IPS-NIHi11 (cell line): ENCODE data around the gene MED26.
"Not testable (repeated sequence)": the region's sequence is repeated elsewhere in the genome, so short reads cannot be mapped to it uniquely, and the experiment has no call there.

Experiments used
- DNase-seq: peaks from one replicate; pipeline ENCODE4 v3.0.0; 2012; ENCODE audit warnings: mixed read lengths, low spot score

Gene MED26, protein sequence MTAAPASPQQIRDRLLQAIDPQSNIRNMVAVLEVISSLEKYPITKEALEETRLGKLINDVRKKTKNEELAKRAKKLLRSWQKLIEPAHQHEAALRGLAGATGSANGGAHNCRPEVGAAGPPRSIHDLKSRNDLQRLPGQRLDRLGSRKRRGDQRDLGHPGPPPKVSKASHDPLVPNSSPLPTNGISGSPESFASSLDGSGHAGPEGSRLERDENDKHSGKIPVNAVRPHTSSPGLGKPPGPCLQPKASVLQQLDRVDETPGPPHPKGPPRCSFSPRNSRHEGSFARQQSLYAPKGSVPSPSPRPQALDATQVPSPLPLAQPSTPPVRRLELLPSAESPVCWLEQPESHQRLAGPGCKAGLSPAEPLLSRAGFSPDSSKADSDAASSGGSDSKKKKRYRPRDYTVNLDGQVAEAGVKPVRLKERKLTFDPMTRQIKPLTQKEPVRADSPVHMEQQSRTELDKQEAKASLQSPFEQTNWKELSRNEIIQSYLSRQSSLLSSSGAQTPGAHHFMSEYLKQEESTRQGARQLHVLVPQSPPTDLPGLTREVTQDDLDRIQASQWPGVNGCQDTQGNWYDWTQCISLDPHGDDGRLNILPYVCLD

DNA sequence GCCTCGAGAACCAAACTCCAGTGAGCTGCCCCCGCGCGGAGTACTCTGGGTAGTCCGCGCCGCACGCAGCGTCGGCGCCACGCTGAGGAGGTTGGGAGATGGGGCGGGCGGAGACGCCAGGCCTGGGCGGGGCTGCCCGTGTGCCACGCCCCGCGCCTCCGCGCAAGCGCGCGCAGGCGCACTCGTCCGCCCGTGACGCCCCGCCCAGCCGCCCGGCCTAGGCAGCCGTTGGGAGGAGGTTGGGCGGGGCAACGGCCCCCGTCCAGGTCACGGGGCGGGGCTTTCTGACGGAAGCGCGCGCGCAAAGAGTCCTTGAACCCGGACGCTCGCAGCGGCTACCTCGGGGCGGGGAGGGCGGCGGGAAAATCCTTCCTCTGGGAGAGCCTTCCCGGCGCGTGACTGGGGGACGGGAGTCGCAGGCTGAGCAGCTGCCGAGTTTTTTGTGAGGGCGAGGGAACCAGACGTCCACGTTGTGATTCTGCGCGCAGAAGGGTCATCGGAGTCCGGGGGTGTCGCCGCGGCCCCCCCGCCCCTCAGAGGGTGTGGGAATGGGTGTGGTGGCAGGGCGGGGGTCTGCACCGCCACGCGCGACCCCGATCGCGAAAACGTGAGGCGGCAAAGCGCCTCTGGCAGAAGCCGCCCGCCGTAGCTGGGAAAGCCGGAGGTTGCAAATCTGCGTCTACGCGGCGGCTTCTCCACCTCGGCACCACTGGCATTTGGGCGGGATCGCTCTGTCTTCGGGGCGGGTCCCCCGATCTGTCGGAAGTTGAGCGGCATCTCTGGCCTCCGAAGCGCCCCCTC is at the start of gene MED26:
MED26 (minus strand) TSS at position 22 of the 801 bp plus-strand sequence. CDS start 261 bp downstream, outside the sequence.
- DNase-seq: peak; percentile 100

DNA sequence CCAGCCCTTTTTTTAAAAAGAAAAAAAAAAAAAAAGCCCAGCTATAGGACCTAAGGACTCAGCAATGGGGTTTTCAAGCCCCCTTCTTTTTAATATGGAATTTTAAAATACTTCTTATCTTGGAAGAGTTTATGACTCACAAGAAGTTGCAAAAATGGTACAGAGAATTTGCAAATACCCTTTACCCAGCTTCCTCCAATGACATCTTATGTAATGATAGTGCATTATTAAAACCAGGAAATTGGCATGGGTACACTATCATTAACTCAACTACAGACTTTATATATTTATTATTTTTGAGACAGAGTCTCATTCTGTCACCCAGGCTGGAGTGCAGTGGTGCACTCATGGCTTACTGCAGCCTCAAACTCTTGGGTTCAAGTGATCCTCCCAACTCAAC is 49.1 kb upstream of the MED26 start:
- DNase-seq: no peak

DNA sequence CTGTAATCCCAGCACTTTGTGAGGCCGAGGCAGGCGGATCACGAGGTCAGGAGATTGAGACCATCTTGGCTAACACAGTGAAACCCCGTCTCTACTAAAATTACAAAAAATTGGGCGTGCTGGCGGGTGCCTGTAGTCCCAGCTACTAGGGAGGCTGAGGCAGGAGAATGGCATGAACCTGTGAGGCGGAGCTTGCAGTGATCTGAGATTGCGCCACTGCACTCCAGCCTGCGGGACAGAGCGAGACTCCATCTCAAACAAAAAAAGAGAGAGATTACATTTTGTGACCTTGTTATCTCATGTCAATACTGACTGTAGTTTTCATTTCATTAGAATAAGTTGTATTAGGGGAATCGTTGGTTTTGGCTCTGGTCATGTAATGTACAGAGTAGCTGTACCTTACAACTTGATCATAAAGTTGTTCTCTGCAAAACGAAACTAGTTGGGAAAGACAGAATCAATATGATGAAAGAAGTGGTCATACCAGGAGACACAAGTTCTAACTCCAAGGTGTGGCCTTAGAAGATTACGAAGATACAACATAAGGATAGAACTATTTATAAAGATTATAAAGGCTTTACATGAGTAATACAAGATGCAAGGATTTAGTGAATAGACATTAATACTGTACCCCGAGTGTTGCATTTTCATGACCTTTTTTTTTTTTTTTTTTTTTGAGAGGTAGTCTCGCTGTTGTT is 48.2 kb upstream of the MED26 start:
- DNase-seq: no peak

DNA sequence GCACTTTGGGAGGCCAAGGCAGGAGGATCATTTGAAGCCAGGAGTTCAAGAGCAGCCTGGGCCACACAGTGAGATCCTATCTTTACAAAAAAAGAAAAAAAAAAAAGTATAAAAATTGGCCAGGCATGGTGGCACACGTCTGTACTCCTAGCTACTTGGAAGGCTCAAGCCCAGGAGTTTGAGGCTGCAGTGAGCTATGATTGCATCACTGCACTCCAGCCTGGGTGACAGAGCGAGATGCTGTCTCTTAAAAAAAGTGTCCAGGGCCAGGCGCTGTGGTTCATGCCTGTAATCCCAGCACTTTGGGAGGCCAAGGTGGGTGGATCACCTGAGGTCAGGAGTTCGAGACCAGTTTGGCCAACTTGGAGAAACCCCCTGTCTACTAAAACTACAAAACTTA is 45.8 kb upstream of the MED26 start:
- not testable (repeated sequence) for DNase-seq

DNA sequence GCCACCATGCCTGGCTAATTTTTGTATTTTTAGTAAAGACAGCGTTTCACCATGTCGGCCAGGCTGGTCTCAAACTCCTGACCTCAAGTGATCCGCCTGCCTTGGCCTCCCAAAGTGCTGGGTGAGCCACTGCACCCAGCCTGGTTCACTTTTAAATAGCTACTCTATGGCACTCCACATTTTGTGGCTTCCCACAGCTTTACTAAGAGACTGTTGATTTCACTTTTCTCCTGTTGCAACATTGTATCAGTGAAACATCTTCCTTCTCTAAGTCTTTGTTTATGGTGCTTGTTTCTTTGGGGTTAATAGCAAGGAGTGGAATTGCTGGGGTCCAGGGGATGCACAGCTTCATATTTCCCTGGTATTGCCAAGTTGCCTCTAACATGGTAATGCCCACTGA is 45.2 kb upstream of the MED26 start:
- DNase-seq: no peak

DNA sequence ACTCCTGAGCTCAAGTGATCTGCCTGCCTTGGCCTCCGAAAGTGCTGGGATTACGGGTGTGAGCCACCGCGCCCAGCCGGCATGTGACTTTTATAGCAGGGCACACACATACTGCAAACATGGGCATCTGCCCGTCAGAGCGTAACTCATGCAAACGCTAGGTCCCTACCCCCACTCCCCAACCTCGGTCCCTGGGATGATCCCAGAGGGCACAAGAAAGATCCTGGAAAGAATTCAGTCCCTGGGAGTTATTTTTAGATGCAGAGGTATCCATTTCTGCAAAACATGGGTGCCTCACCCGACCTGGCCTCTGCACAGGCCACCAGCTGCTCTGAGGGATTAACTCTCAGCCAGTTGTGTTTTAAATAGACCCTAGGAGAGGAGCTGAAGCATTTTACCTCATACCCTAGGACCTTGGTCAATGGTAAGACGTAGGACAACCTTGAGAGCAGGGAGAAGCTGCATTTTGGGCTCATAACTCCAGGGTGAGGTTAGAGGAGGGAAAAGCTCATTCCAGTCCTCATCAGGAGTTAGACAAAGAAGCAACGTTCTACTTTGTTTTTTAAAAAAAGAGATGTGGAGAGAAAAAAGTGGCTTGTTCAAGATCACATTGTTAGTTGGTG is 43.8 kb upstream of the MED26 start:
- no peak for DNase-seq

DNA sequence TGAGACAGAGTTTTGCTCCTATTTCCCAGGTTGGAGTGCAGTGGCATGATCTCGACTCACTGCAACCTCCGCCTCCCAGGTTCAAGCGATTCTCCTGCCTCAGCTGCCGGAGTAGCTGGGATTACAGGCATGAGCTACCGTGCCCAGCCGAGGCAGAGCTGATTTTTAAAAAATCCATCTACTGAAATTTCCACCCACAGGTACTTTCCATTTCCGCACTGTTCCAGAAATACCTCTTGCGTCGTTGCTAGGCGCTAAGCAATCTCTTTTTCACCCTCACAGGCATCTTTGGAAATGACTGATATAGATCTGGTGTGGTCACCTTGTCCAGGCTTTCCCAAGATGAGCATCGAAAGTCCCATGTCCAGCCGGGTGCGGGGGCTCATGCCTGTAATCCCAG is 42.3 kb upstream of the MED26 start:
- no peak for DNase-seq

DNA sequence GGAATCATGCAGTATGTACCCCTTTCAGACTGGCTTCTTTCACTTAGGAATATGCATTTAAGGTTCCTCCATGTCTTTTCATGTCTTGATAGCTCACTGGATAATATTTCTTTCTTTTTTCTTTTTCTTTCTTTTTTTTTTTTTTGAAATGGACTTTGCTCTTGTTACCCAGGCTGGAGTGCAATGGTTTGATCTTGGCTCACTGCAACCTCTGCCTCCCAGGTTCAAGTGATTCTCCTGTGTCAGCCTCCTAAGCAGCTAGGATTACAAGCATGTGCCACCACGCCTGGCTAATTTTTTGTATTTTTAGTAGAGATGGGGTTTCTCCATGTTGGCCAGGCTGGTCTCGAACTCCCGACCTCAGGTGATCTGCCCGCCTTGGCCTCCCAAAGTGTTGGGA is 40.7 kb upstream of the MED26 start:
- not testable (repeated sequence) for DNase-seq

DNA sequence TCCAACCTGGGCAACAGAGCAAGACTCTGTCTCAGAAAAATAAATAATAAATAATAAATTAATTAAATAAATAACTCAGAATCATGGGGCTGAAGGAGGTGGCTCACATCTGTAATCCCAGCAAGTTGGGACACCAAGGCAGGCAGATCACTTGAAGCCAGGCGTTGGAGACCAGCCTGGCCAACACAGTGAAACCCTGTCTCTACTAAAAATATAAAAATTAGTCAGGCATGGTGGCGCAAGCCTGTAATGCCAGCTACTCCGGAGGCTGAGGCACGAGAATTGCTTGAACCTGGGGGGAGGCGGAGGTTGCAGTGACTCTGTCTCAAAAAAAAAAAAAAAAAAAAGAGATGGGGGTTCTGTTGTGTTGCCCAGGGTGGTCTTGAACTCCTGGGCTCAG is 40.2 kb upstream of the MED26 start:
- DNase-seq: no peak

DNA sequence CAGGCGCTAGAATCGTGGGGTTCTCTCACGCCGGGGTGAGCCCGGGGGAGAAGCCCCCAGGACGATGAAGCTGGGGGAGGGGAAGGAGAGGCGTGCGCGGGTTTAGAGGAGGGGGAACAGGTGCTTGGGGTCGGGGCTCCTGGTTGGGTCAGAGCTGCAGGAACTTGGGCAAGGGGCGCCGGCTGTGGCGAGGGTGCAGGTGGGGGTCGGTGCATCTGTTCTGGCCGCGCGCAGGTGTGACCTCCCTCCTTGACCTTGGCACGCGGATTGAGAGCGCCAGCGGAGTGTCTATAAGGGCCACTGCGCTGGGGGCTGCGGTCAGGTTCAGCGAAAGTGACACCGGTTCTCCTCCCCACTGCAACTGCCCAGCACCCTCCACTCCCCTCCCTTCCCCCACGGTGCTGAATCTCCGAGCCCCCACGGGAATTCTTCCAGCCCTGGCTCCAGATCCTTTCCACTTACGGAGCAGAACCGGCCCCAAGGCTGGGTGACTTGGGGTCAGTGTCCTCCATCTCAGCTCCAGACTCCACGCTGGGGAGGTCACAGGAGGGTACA is 33.6 kb upstream of the MED26 start:
- DNase-seq: peak; percentile 35

DNA sequence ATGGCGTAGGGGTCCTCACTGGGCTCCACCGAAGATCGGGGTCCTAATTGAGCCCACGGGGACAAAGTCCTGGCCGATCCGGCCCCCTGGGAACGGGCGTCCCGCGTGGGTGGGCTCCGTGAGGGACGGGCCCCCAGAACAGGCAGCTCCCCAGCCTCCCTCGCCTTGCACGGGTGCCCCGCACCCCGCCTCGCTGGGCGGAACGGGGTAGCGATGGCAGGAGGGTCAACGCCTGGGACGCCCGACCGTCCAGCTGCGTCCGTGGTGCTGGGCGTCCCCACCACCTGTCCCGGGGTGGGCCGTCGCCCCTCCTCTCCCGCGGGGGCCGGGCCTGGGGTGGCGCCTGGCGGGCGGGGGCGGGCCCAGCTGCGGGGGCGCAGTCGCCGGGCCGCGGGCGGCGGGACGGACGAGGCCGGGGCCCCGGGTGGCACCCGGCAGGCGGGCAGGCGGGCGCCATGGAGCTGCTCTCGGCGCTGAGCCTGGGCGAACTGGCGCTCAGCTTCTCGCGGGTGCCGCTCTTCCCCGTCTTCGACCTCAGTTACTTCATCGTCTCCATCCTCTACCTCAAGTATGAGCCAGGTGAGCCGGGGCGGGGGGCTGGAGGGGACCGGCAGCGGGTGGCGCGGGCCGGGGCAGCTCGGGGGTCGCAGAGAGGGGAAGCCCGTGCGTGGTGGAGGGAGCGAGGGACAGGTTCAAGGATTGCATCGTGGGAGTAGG is 32.9 kb upstream of the MED26 start, which contains the start of gene TMEM38A:
TMEM38A (plus strand) TSS at position 377 of the 717 bp plus-strand sequence; CDS start at position 456, 79 bp downstream.
- DNase-seq: peak; percentile 75

DNA sequence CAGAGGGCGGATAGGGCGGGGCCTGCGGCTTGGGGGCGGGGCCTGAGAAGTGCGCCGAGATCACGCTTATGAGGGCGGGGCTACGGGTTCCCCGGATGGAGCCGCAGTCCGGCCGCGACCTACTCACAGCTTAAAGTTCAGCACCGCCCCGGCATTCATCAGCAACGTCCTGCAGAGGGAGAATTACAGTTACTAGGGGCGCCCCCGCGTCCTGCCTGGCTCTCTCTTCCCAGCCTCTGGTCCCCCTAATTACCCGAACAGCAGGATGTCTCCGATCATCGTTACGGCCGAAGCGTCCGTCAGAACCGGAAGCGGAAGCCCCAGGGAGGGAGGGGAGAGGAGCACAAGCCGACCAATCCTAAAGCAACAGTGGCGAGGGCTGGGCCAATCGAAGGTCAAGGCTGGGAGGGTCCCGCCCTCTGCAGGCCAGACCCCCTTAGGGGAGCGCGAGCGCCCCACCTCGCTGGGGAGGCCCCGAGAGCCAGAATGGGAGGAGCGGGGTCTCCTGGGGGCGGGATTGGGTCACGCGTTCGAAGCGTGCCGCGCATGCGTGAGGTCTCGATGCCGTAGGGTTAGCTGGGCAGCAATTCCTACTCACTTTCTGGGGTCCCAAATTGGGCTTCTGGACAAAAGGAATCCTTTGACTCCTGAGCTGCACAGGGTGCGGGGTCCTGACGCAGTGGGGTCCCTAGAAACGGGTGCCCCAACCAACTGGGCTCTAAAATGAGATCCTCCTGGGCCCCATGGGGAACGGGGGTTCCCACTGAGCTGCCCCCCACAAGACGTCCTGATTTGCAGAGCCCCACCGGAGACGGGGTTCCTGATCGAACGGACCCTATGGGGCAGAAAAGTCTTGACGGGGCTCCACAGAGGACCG is 32.1 kb upstream of the MED26 start, which contains the start of gene SMIM7:
SMIM7 (minus strand) TSS at position 313 of the 877 bp plus-strand sequence; CDS start at position 279, 34 bp downstream.
- DNase-seq: peak; percentile 98

DNA sequence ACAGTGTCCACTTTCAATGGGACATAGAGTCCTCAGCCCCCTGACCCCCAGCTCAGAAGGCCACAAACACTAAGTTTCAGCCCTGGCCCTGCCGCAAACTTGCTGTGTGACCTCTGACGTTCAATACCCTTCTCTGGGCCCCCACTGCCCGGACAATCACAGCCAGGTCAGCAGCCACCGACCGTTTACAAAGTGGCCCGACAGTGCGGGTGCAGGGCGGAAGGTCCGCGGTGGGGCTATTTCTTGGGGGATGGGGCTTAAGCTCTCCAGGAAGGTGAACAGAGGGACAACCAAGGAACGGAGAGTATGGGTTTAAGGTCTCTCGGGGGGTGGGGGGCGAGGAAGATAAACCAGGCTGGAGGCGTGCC is 31.4 kb upstream of the MED26 start:
- no peak for DNase-seq

DNA sequence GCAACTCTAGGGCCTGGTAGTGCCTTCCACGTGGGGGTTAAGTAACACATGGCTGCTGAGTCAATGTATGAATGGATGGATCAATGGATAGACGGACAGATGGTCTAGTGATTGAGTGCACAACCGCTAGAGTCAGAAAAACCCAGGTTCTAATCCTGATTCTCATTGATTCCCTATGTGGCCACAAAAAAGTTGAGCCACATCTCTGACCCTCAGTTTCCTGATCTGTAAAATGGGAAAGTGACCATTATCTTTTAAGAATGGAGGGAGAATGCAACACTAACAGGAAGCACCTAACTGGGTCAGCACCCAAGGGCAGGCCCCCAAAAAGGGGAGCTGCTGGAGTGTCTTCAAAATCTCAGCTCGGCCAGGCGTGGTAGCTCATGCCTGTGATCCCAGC is 29.4 kb upstream of the MED26 start:
- no peak for DNase-seq

DNA sequence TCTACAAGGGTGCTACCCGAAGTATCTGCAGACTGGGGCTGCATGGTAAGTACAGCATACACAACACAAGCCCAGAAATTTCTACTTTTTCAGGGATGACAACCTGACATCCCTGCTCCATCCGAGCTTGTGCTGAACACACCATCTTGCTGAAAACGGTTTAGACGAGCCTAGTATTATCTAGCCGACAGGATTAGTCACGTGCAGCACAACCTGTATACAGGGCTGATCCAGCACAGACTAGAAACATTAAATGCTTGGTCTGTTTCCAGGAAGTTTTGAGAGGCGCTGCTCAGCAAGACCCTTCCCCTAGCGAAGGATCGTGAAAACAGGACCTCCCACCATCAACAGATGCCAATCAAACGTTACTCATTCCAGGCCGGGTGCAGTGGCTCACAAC is 27.7 kb upstream of the MED26 start:
- no peak for DNase-seq

DNA sequence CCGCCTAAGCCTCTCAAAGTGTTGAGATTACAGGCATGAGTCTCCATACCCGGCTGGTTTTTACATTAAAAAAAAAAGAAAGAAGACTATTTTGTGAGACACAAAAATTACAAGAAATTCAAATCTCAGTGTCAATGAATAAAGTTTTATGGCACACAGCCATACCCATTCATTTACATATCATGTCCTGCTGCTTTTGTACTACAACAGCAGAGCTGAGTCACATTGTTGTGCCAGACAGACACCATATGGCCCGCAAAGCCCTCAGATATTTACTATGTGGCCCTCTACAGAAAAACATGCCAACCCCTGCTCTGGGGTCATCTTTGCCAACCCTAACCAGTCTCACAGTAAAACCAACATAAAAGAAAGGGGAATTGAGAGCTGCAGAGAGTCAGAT is 26.6 kb upstream of the MED26 start:
- DNase-seq: no peak

DNA sequence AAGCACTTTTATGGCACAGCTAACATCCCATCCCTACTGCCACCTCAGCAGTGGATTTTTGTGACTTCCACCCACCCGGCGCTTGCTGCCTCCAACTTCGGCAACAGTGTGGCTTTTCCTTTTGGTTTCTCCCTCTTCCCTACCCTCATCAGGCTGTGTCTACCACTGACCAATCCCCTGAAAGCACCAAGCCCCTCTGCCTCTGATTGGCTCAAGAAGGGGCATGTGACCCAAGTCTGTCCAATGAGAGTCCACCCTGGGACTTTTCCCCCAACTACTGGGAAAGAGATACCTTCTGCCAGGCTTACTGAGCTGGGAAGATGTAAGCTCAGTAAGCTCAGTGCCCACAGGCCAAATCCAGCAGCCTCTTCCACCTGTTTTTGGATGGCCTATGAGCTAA is 26.1 kb upstream of the MED26 start:
- DNase-seq: peak; percentile 62

DNA sequence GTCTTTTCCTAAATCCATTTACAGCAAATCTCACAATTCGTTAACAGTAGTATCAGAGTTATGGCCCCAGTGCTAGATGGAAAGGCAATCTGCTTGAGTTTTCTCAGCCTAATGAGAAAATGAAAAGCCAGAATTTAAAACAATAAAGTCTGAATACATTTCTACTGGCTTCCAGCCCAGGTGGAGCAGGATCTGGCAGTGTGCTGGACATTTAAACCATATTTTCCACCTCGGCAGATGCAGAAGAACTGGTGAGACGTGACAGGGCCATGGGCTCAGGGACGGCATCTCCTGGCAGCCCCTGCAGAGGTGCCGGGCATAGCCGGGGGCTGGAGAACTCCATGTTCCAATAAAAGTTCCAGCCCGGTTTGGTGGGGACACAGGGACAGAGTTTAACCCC is 24.9 kb upstream of the MED26 start:
- DNase-seq: no peak

DNA sequence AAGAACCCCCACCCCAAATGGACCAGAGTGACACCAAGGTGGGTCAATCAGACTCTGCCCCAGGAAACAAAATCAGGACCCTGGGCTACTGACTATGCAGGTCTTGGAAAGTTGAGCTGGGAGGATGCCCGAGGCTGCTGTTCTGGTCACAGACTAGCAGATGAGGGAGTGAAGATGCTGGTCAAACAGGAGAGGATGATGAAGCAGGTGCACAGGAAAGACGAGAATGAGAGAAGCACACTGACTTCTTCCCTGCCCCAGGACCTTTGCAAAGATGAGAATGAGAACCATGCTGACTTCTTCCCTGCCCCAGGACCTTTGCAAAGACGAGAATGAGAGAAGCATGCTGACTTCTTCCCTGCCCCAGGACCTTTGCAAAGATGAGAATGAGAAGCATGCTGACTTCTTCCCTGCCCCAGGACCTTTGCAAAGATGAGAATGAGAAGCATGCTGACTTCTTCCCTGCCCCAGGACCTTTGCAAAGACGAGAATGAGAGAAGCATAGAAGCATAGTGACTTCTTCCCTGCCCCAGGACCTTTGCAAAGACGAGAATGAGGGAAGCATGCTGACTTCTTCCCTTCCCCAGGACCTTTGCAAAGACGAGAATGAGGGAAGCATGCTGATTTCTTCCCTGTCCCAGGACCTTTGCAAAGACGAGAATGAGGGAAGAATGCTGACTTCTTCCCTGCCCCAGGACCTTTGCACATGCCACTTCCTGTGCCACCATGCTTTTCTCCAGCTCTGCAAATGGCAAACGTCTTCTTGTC is 23.6 kb upstream of the MED26 start:
- DNase-seq: not testable (repeated sequence)
